HL-60 (cell line): ENCODE data around the gene PAPPA.

ENCODE experiments used
- DNase-seq, 2 experiments: peaks; one replicate each; pipeline ENCODE4 v3.0.0-alpha.2; 2010 to 2020; ENCODE audit warnings: low read depth in 1 of 2, low spot score in 1 of 2
- H3K27ac ChIP-seq: fragments of 250-450 bp; sonication (Bioruptor Pico); replicated peaks from 2 replicates; pipeline ENCODE4 v1.5.1; 2020; ENCODE audit warnings: mild to moderate bottlenecking, moderate library complexity
- H3K27me3 ChIP-seq: fragments of 250-450 bp; sonication (Bioruptor Pico); 2 replicates; pipeline ENCODE4 v1.5.1; 2021; ENCODE audit warnings: mild to moderate bottlenecking, moderate library complexity; ENCODE audit not compliant: insufficient read depth, poor library complexity, severe bottlenecking
- H3K4me3 ChIP-seq: replicated peaks from 2 replicates; pipeline ENCODE4 v1.5.1; 2011; ENCODE audit warnings: mild to moderate bottlenecking, control low read depth, low read length; ENCODE audit not compliant: insufficient read depth
- CTCF ChIP-seq: IDR thresholded peaks from one replicate; pipeline ENCODE4 v1.5.1; 2011; ENCODE audit warnings: low read length, control low read depth, inconsistent platforms; ENCODE audit not compliant: insufficient read depth
- GABPA ChIP-seq: IDR thresholded peaks from 2 replicates; pipeline ENCODE4 v1.6.1; 2012; ENCODE audit warnings: low read depth
- POLR2AphosphoS5 ChIP-seq: IDR thresholded peaks from 2 replicates; pipeline ENCODE4 v1.6.1; 2012; ENCODE audit warnings: low read depth
- REST ChIP-seq: IDR thresholded peaks from 2 replicates; pipeline ENCODE4 v1.6.1; 2012; ENCODE audit warnings: low read depth; ENCODE audit not compliant: insufficient replicate concordance
- SPI1 ChIP-seq: IDR thresholded peaks from 2 replicates; pipeline ENCODE4 v1.6.1; 2012; ENCODE audit warnings: low read depth, mild to moderate bottlenecking, borderline replicate concordance

The PAPPA gene

GRCh38 chr9:116189683-116190082, 36.1 kb downstream of the PAPPA start:
- Histone ChIP-seq H3K27ac (no peak overlapping the region), H3K27me3 (no peaks in the 10 kb centered on the region), H3K4me3 (no peak overlapping the region)
- no peak for DNase-seq
- TF ChIP-seq REST (no peak), POLR2AphosphoS5 (no peak), SPI1 (no peak), GABPA (no peak), CTCF (no peak)

- Histone ChIP-seq H3K4me3 (no peak overlapping the region), H3K27me3 (no peaks in the 10 kb centered on the region), H3K27ac (no peak overlapping the region)
- TF ChIP-seq POLR2AphosphoS5 (no peak), SPI1 (no peak), REST (no peak), GABPA (no peak)
- DNase-seq, result no peak
These were observed 37.2 kb downstream of the PAPPA start for GRCh38 chr9:116190637-116191396.

GRCh38 chr9:116191576-116192415, 38.2 kb downstream of the PAPPA start:
- Histone ChIP-seq H3K27me3 (no peaks in the 10 kb centered on the region), H3K27ac (no peak overlapping the region), H3K4me3 (no peak overlapping the region)
- DNase-seq, result no peak
- TF ChIP-seq GABPA (no peak), POLR2AphosphoS5 (no peak), SPI1 (no peak), CTCF (no peak), REST (no peak)
